ENCODE measurements around the gene ATP2A1.

The ATP2A1 gene

GRCh38 chr16:28904363-28904762, 26.1 kb downstream of the ATP2A1 start:
- Histone ChIP-seq H3K36me3 (ENCODE audit: insufficient read depth) (no peaks in the 10 kb centered on the region), H3K79me2 (ENCODE audit: insufficient read depth, low read depth) (no peaks in the 10 kb centered on the region), H4K20me1 (ENCODE audit: insufficient read depth) (no peaks in the 10 kb centered on the region), H3K4me1 (ENCODE audit: low read depth, poor library complexity, severe bottlenecking) (no peaks in the 10 kb centered on the region), H3K4me2 (no peak overlapping the region), H3K27ac (no peak overlapping the region), H3K4me3 (IDR thresholded peaks at IDR 0.05; ENCODE audit: insufficient read depth, low read depth, low read length) (no peak overlapping the region), H3K27me3 (ENCODE audit: insufficient read depth, low read depth) (no peaks in the 10 kb centered on the region), H2AFZ (ENCODE audit: low read depth) (no peak overlapping the region), H3K9ac (no peak overlapping the region)
- no peak for TF ChIP-seq CTCF (conservative IDR thresholded peaks at IDR 0.05; ENCODE audit: low read depth, low read length)

- Histone ChIP-seq H3K27ac (no peak overlapping the region), H3K4me3 (IDR thresholded peaks at IDR 0.05; ENCODE audit: insufficient read depth, low read depth, low read length) (no peak overlapping the region), H3K4me1 (ENCODE audit: low read depth, poor library complexity, severe bottlenecking) (no peaks in the 10 kb centered on the region), H2AFZ (ENCODE audit: low read depth) (no peak overlapping the region), H3K4me2 (no peak overlapping the region), H4K20me1 (ENCODE audit: insufficient read depth) (no peaks in the 10 kb centered on the region), H3K27me3 (ENCODE audit: insufficient read depth, low read depth) (no peaks in the 10 kb centered on the region), H3K36me3 (ENCODE audit: insufficient read depth) (no peaks in the 10 kb centered on the region), H3K9ac (no peak overlapping the region), H3K79me2 (ENCODE audit: insufficient read depth, low read depth) (no peaks in the 10 kb centered on the region)
- no peak for TF ChIP-seq CTCF (conservative IDR thresholded peaks at IDR 0.05; ENCODE audit: low read depth, low read length)
Measured at GRCh38 chr16:28904828-28905227, 26.5 kb downstream of the ATP2A1 start.

- H4K20me1 ChIP-seq (ENCODE audit: insufficient read depth) = no peaks in the 10 kb centered on the region
- no peaks in the 10 kb centered on the region for H3K27me3 ChIP-seq (ENCODE audit: insufficient read depth, low read depth)
- peaks cover 3% of the 10 kb centered on the region for H3K4me1 ChIP-seq (ENCODE audit: low read depth, poor library complexity, severe bottlenecking)
- no peak overlapping the region for H3K27ac ChIP-seq
- no peak overlapping the region for H2AFZ ChIP-seq (ENCODE audit: low read depth)
- H3K4me2 ChIP-seq = no peak overlapping the region
- no peak for TF ChIP-seq CTCF (conservative IDR thresholded peaks at IDR 0.05; ENCODE audit: low read depth, low read length)
- no peaks in the 10 kb centered on the region for H3K79me2 ChIP-seq (ENCODE audit: insufficient read depth, low read depth)
- H3K9ac ChIP-seq = no peak overlapping the region
- no peak overlapping the region for H3K4me3 ChIP-seq (IDR thresholded peaks at IDR 0.05; ENCODE audit: insufficient read depth, low read depth, low read length)
- H3K36me3 ChIP-seq (ENCODE audit: insufficient read depth) = no peaks in the 10 kb centered on the region
Measured at GRCh38 chr16:28905229-28905754, 27.0 kb downstream of the ATP2A1 start.

GRCh38 chr16:28905800-28906372, 27.6 kb downstream of the ATP2A1 start:
- no peak overlapping the region for H3K27ac ChIP-seq
- H3K79me2 ChIP-seq (ENCODE audit: insufficient read depth, low read depth) = no peaks in the 10 kb centered on the region
- H3K4me2 ChIP-seq = no peak overlapping the region
- no peak for TF ChIP-seq CTCF (conservative IDR thresholded peaks at IDR 0.05; ENCODE audit: low read depth, low read length)
- H4K20me1 ChIP-seq (ENCODE audit: insufficient read depth) = no peaks in the 10 kb centered on the region
- H3K36me3 ChIP-seq (ENCODE audit: insufficient read depth) = no peaks in the 10 kb centered on the region
- H2AFZ ChIP-seq (ENCODE audit: low read depth) = no peak overlapping the region
- H3K27me3 ChIP-seq (ENCODE audit: insufficient read depth, low read depth) = no peaks in the 10 kb centered on the region
- H3K4me1 ChIP-seq (ENCODE audit: low read depth, poor library complexity, severe bottlenecking) = peaks cover 8% of the 10 kb centered on the region
- no peak overlapping the region for H3K9ac ChIP-seq
- H3K4me3 ChIP-seq (IDR thresholded peaks at IDR 0.05; ENCODE audit: insufficient read depth, low read depth, low read length) = no peak overlapping the region

Measured in KMS-11 (cell line).